HG03565 (cell line): ENCODE measurements around the gene CHRNA1.
"Not testable (repeated sequence)": the region's sequence is repeated elsewhere in the genome, so short reads cannot be mapped to it uniquely, and the experiment has no call there.

ENCODE experiments used
- ATAC-seq: cut with Tn5 transposase; IDR thresholded peaks from one replicate; pipeline ENCODE4 v1.9.1; 2021; ENCODE audit warnings: mild to moderate bottlenecking, moderate library complexity; ENCODE audit not compliant: unreplicated experiment

CHRNA1 gene

GRCh38 chr2:174719016-174719415 lies 45.3 kb downstream of the CHRNA1 start:
- no peak for ATAC-seq

GRCh38 chr2:174718591-174718990 lies 45.7 kb downstream of the CHRNA1 start:
- no peak for ATAC-seq

GRCh38 chr2:174717916-174718315 lies 46.4 kb downstream of the CHRNA1 start:
- no peak for ATAC-seq

GRCh38 chr2:174717273-174717672 lies 47.0 kb downstream of the CHRNA1 start:
- ATAC-seq: no peak

- no peak for ATAC-seq
These were observed 47.5 kb downstream of the CHRNA1 start for GRCh38 chr2:174716785-174717184.

- no peak for ATAC-seq
These were observed 50.6 kb downstream of the CHRNA1 start for GRCh38 chr2:174713686-174714085.

GRCh38 chr2:174711206-174711605 lies 53.1 kb downstream of the CHRNA1 start:
- no peak for ATAC-seq

GRCh38 chr2:174709416-174710004 lies 54.8 kb downstream of the CHRNA1 start:
- not testable (repeated sequence) for ATAC-seq

- no peak for ATAC-seq
These were observed 55.6 kb downstream of the CHRNA1 start for GRCh38 chr2:174708713-174709112.

- no peak for ATAC-seq
These were observed 59.0 kb downstream of the CHRNA1 start for GRCh38 chr2:174705321-174705720.

- ATAC-seq: no peak
These were observed 59.6 kb downstream of the CHRNA1 start for GRCh38 chr2:174704642-174705041.

GRCh38 chr2:174704061-174704460 lies 60.2 kb downstream of the CHRNA1 start:
- no peak for ATAC-seq

GRCh38 chr2:174703430-174703829 lies 60.8 kb downstream of the CHRNA1 start:
- no peak for ATAC-seq

- ATAC-seq: no peak
These were observed 61.7 kb downstream of the CHRNA1 start for GRCh38 chr2:174702541-174702940.

GRCh38 chr2:174699993-174700766 lies 64.1 kb downstream of the CHRNA1 start:
- ATAC-seq: peak; percentile 35
